OCI-LY7 (cell line): ENCODE results near the gene IRX1. TPM values are rescaled to one million over a fixed set of nuclear protein-coding genes. Genes with fewer than 3 reads are reported as not detected.

Experiments
- BruUV-seq: library from RNA; stranded (reverse); fragments of 400-500 nt; replicated peaks from 2 replicates; lab custom pipeline; 2021; lab: Mats Ljungman, UMichigan
- CTCF ChIA-PET: fragments of 300-600 bp; sonication (Branson Sonifier 250); formaldehyde crosslinking; loops from one replicate; lab custom pipeline; 2022; ENCODE audit warnings: antibody characterized with exemption; ENCODE audit not compliant: unreplicated experiment; lab: Charles Lee
- POLR2A ChIA-PET: fragments of 300-600 bp; sonication (Branson Sonifier 250); formaldehyde crosslinking; loops from one replicate; lab custom pipeline; 2022; ENCODE audit warnings: antibody characterized with exemption; lab: Charles Lee
- DNase-seq: peaks from one replicate; pipeline ENCODE4 v3.0.0-alpha.2; 2015; ENCODE audit warnings: low spot score
- H2AFZ ChIP-seq: fragments of 200-600 bp; sonication (generic), shearing (Covaris generic); 2 replicates; pipeline ENCODE4 v1.6.1; 2014; ENCODE audit warnings: mild to moderate bottlenecking, antibody characterized with exemption, low read length, moderate library complexity
- H3K27ac ChIP-seq: fragments of 200-600 bp; sonication (generic); 2 replicates; pipeline ENCODE4 v1.5.1; 2014; ENCODE audit warnings: mixed run types, low read depth, mild to moderate bottlenecking, moderate library complexity, low read length, inconsistent platforms; ENCODE audit not compliant: poor library complexity, severe bottlenecking
- H3K36me3 ChIP-seq: fragments of 200-600 bp; sonication (generic); 2 replicates; pipeline ENCODE4 v1.6.1; 2014; ENCODE audit warnings: mild to moderate bottlenecking, antibody characterized with exemption, low read length, moderate library complexity, mixed read lengths; ENCODE audit not compliant: insufficient read depth
- H3K4me1 ChIP-seq: fragments of 200-600 bp; sonication (generic); 2 replicates; pipeline ENCODE4 v1.5.1; 2014; ENCODE audit warnings: mild to moderate bottlenecking, low read length; ENCODE audit not compliant: insufficient read depth, poor library complexity, severe bottlenecking
- H3K4me2 ChIP-seq: fragments of 200-600 bp; sonication (generic); 2 replicates; pipeline ENCODE4 v1.6.1; 2014; ENCODE audit warnings: mild to moderate bottlenecking, low read length
- H3K4me3 ChIP-seq: fragments of 200-600 bp; sonication (generic); 2 replicates; pipeline ENCODE4 v1.5.1; 2014; ENCODE audit warnings: mild to moderate bottlenecking, low read depth, low read length; ENCODE audit not compliant: poor library complexity, severe bottlenecking
- H3K79me2 ChIP-seq: fragments of 200-600 bp; sonication (generic); 2 replicates; pipeline ENCODE4 v1.6.1; 2016; ENCODE audit warnings: low read depth, mild to moderate bottlenecking, low read length, moderate library complexity, mixed read lengths; ENCODE audit not compliant: insufficient read depth
- H3K9me2 ChIP-seq: fragments of 200-600 bp; sonication (generic); 2 replicates; pipeline ENCODE4 v1.6.1; 2016; ENCODE audit warnings: mild to moderate bottlenecking, low read length, mixed read lengths; ENCODE audit not compliant: insufficient read depth
- H3K9me3 ChIP-seq: fragments of 200-600 bp; sonication (generic); 2 replicates; pipeline ENCODE4 v1.6.1; 2014; ENCODE audit warnings: mild to moderate bottlenecking, mixed run types, low read length, mixed read lengths
- H4K20me1 ChIP-seq: fragments of 200-600 bp; sonication (generic); 2 replicates; pipeline ENCODE4 v1.6.1; 2014; ENCODE audit warnings: mild to moderate bottlenecking, antibody characterized with exemption, low read length, moderate library complexity, mixed read lengths; ENCODE audit not compliant: insufficient read depth
- EZH2phosphoT487 ChIP-seq: fragments of 200-600 bp; sonication (generic); IDR thresholded peaks from 2 replicates; pipeline ENCODE4 v1.6.1; 2018; ENCODE audit warnings: low read depth, borderline replicate concordance, mild to moderate bottlenecking, mixed run types, antibody characterized with exemption, low read length, moderate library complexity, mixed read lengths
- intact Hi-C: fragments of 100-400 bp; cut with micrococcal nuclease; formaldehyde crosslinking; loops from one replicate; pipeline ENCODE4 v1.10.0; 2022; ENCODE audit not compliant: unreplicated experiment
- total RNA-seq, 2 experiments: library from RNA; depleted of rRNA in 1 of 2; stranded (reverse); fragments of >200 nt in 1 of 2; shearing (Covaris generic) in 1 of 2; gene quantifications; 2 replicates each; pipeline ENCODE4 v1.2.3, GENCODE V29; 2014 to 2022
- TF ChIP-seq, protein P1 (sequence below): fragments of 200-600 bp; sonication (generic); conservative IDR thresholded peaks from 2 replicates; pipeline ENCODE4 v1.5.1; 2014; ENCODE audit warnings: mild to moderate bottlenecking, antibody characterized with exemption, low read length, moderate library complexity, mixed read lengths

Gene IRX1
- total RNA-seq, 2 experiments from 2014 or later, result not detected

DNA sequence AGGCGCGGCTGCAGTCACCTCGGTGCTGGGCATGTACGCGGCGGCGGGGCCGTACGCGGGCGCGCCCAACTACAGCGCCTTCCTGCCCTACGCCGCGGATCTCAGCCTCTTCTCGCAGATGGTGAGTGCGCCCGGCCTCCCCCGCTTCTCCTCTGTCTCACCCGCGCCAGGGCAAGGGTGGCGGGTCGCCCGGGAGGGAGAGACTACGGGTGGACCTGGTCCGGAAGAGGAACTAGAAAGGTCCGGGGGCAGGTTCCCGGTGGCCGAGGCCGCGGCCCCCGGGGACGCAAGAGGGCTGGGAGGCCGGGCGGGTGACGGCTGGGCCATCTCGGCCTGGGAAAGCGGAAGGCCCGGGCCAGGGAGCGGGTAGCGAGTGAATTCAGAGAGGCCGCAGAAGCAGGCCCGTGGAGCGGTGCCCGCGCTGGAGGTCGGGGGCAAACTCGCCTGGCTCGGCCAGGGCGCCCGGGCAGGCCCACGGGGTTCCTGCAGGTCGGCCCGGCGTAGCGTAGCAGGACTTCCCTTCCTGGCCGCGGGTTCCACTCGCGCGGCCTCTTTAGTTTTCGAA lies 711 bp downstream of the IRX1 start:
- no peak overlapping the region for H3K4me2 ChIP-seq
- ChIA-PET CTCF (no interaction called here), POLR2A (no interaction called here)
- no TSS peak for BruUV-seq
- no peaks in the 10 kb centered on the region for H3K36me3 ChIP-seq
- H3K4me3 ChIP-seq, result no peak overlapping the region
- H3K27ac ChIP-seq, result no peak overlapping the region
- no peaks in the 10 kb centered on the region for H3K9me3 ChIP-seq
- H3K4me1 ChIP-seq, result no peaks in the 10 kb centered on the region
- DNase-seq, result no peak
- no peaks in the 10 kb centered on the region for H3K9me2 ChIP-seq
- no peak overlapping the region for H2AFZ ChIP-seq
- H3K79me2 ChIP-seq, result no peaks in the 10 kb centered on the region
- no peak for TF ChIP-seq EZH2phosphoT487
- TF ChIP-seq, protein P1, sequence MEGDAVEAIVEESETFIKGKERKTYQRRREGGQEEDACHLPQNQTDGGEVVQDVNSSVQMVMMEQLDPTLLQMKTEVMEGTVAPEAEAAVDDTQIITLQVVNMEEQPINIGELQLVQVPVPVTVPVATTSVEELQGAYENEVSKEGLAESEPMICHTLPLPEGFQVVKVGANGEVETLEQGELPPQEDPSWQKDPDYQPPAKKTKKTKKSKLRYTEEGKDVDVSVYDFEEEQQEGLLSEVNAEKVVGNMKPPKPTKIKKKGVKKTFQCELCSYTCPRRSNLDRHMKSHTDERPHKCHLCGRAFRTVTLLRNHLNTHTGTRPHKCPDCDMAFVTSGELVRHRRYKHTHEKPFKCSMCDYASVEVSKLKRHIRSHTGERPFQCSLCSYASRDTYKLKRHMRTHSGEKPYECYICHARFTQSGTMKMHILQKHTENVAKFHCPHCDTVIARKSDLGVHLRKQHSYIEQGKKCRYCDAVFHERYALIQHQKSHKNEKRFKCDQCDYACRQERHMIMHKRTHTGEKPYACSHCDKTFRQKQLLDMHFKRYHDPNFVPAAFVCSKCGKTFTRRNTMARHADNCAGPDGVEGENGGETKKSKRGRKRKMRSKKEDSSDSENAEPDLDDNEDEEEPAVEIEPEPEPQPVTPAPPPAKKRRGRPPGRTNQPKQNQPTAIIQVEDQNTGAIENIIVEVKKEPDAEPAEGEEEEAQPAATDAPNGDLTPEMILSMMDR, result no peak
- intact Hi-C loops, result no loop called here
- H4K20me1 ChIP-seq, result no peaks in the 10 kb centered on the region

DNA sequence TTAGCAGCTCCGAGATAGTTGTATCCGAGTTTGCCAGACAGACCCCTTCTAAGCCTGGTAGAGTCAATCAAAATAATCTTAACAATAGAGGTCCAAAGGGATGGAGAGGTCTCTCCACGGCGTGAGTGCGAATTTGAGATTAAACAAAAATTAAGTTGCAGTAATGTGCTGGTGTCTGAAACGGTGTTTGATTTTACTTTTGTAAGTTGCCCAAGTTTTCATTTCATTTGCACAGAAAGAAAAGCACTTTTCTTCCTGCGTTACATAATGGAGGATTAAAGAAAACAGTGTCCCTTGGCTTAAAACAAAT lies 1.2 kb downstream of the IRX1 start:
- H3K4me2 ChIP-seq, result no peak overlapping the region
- H4K20me1 ChIP-seq, result no peaks in the 10 kb centered on the region
- no peaks in the 10 kb centered on the region for H3K9me3 ChIP-seq
- no peaks in the 10 kb centered on the region for H3K9me2 ChIP-seq
- intact Hi-C loops, result no loop called here
- ChIA-PET CTCF (no interaction called here), POLR2A (no interaction called here)
- BruUV-seq, result no TSS peak
- no peak overlapping the region for H3K4me3 ChIP-seq
- no peak overlapping the region for H2AFZ ChIP-seq
- H3K4me1 ChIP-seq, result no peaks in the 10 kb centered on the region
- DNase-seq, result no peak
- H3K36me3 ChIP-seq, result no peaks in the 10 kb centered on the region
- no peak overlapping the region for H3K27ac ChIP-seq
- H3K79me2 ChIP-seq, result no peaks in the 10 kb centered on the region
- TF ChIP-seq, protein P1, result no peak
- TF ChIP-seq EZH2phosphoT487, result no peak

DNA sequence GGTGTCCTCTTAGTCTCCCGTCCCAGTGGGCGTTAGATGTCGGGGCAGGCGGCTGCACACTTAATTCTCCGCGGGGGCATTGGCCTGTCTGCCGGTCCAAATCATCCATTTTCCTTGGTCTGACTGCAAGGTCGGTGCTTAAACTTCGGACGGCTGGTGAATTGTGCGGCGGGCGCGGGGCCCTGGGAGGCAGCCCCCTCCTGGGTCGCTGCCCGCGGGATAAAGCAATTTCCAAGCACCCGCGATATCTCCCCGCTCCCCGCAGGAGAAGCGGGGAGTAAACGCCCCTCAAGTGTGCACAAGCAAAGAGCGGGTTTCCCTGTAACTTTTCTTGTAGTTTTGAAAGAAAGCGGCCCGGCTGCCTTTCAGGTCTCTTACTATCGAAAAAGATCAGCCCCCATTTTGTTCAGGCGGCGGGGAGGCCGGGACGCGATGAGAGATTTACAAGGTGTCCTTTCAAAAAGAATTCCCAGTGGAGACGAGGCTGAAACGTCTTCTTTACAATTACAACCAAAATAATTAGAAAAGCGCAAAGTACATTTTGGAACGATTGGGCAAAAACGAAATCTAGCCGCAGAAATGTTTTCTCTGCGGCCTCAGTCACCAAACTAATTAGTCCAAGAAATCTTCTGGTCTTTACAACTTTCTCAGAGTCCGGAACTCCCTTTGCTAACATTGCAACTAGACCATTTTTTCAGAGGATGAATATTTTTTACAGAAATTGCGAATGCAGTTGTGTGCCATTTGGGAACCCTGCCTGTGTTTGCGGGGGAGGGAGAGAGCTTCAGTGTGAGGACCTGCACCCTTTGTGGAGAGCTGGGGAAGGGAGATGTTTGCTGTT lies 1.8 kb downstream of the IRX1 start:
- Histone ChIP-seq H3K4me1 (no peaks in the 10 kb centered on the region), H3K79me2 (no peaks in the 10 kb centered on the region), H3K4me3 (no peak overlapping the region), H3K4me2 (no peak overlapping the region), H3K9me3 (no peaks in the 10 kb centered on the region), H3K9me2 (no peaks in the 10 kb centered on the region), H4K20me1 (no peaks in the 10 kb centered on the region), H3K36me3 (no peaks in the 10 kb centered on the region), H2AFZ (no peak overlapping the region), H3K27ac (no peak overlapping the region)
- CTCF ChIA-PET, result no interaction called here
- DNase-seq, result no peak
- POLR2A ChIA-PET, result no interaction called here
- TF ChIP-seq, protein P1, result no peak
- no peak for TF ChIP-seq EZH2phosphoT487
- BruUV-seq, result no TSS peak
- intact Hi-C loops, result no loop called here
